Erythroblast (primary cell): ENCODE measurements around the gene SSR3.

Experiments used
- GATA1 ChIP-seq: IDR thresholded peaks from 2 replicates; pipeline ENCODE4 v1.6.1; 2011; ENCODE audit warnings: low read depth, mild to moderate bottlenecking, control low read depth, low read length, moderate library complexity
- POLR2A ChIP-seq: IDR thresholded peaks from 2 replicates; pipeline ENCODE4 v1.6.1; 2011; ENCODE audit warnings: mild to moderate bottlenecking, low read length

DNA sequence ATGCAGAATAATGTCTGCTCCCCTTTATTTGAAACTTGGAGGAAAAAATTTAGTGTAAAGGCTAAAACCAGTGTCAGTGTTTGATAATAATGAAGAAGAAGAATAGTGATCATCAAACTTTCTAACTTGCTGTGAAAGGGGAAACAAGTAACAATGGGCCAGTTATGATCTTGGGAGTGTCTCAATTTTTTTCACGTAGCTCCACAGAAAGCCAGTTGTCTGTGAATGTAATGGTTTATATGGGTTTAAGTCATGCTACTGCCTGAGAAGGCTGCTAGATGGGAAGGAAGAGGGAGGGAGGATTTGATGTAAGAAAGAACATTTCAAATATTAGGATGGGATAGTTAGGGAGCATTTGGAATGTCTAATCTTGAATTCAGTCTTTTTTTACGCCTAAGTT lies 21.1 kb upstream of the SSR3 start:
- no peak for TF ChIP-seq POLR2A
- TF ChIP-seq GATA1, result no peak
